K562 (cell line): ENCODE measurements around the gene TRMT1. TPM values are rescaled to one million over a fixed set of nuclear protein-coding genes. Genes with fewer than 3 reads are reported as not detected.

Experiments used
- CBX1 ChIP-seq: sonication (generic); IDR thresholded peaks from 2 replicates; pipeline ENCODE4 v1.6.1; 2016; ENCODE audit warnings: antibody characterized with exemption, low read depth, mild to moderate bottlenecking
- CCNT2 ChIP-seq: IDR thresholded peaks from 2 replicates; pipeline ENCODE4 v1.6.1; 2011; ENCODE audit warnings: borderline replicate concordance, low read depth, mild to moderate bottlenecking, moderate library complexity, mixed read lengths, low read length; ENCODE audit not compliant: insufficient read length; ENCODE audit errors: extremely low read depth
- DPF2 ChIP-seq: fragments of 450-650 bp; IDR thresholded peaks from 2 replicates; pipeline ENCODE4 v1.6.1; 2016
- ETV5 ChIP-seq: sonication (generic); formaldehyde crosslinking; IDR thresholded peaks from 2 replicates; pipeline ENCODE4 v1.4.0; 2020; ENCODE audit warnings: low read depth, mild to moderate bottlenecking, missing genetic modification reagents
- FOXM1 ChIP-seq, 2 experiments: fragments of 450-650 bp in 1 of 2; sonication (generic) in 1 of 2; formaldehyde crosslinking in 1 of 2; IDR thresholded peaks; 2 replicates each; pipeline versions ENCODE4 v1.6.1 to v1.9.0; 2017 to 2022; ENCODE audit warnings: low read depth in 2 of 2, mild to moderate bottlenecking in 2 of 2, missing genetic modification reagents in 1 of 2, moderate library complexity in 1 of 2
- KLF16 ChIP-seq: IDR thresholded peaks from 2 replicates; pipeline ENCODE4 v1.6.1; 2016; ENCODE audit warnings: antibody characterized with exemption
- POLR2A ChIP-seq: fragments of 450-650 bp; conservative IDR thresholded peaks from 2 replicates; pipeline ENCODE4 v1.6.1; 2016
- PURB ChIP-seq: sonication (generic); formaldehyde crosslinking; IDR thresholded peaks from 2 replicates; pipeline ENCODE4 v1.9.0; 2021; ENCODE audit warnings: low read depth, mild to moderate bottlenecking, missing genetic modification reagents
- TRIM24 ChIP-seq, 2 experiments: fragments of 450-650 bp; IDR thresholded peaks; 2 replicates each; pipeline ENCODE4 v1.6.1; 2016
- ZNF175 ChIP-seq: fragments of 200-800 bp; sonication (Bioruptor generic); IDR thresholded peaks from 2 replicates; pipeline ENCODE4 v1.6.1; 2016; ENCODE audit warnings: low read depth, mild to moderate bottlenecking, missing genetic modification characterization, missing compliant biosample characterization
- ZNF212 ChIP-seq: fragments of 450-650 bp; formaldehyde crosslinking; IDR thresholded peaks from 2 replicates; pipeline ENCODE4 v1.4.0; 2020; ENCODE audit warnings: mild to moderate bottlenecking
- polyA plus RNA-seq, 8 experiments: library from polyadenylated mRNA; depleted of rRNA in 4 of 8; stranded (reverse) in 5 of 8; unstranded in 3 of 8; fragments of >200 nt; fragmentation: Nextera tagmentation in 2 of 8; fragmentation: Illumina TruSeq in 1 of 8; extraction: Ambion mirVana in 2 of 8; extraction: Trizol in 1 of 8; gene quantifications; 2 replicates each; pipeline versions ENCODE4 v1.2.1 to v1.2.3, GENCODE V29; 2011 to 2014; ENCODE audit warnings: inconsistent platforms in 1 of 8, missing spikeins in 1 of 8
- total RNA-seq, 7 experiments: library from RNA; depleted of rRNA in 6 of 7; stranded (reverse); fragments of >200 nt in 6 of 7; fragmentation: Illumina TruSeq in 2 of 7; extraction: Trizol in 2 of 7; gene quantifications; 2 replicates each; pipeline versions ENCODE4 v1.2.1 to v1.2.3, GENCODE V29; 2011 to 2021; ENCODE audit warnings: low replicate concordance in 1 of 7
- TF ChIP-seq, protein P1 (sequence below), 2 experiments: fragments of 450-650 bp; IDR thresholded peaks; 2 replicates each; pipeline ENCODE4 v1.6.1; 2018; ENCODE audit warnings: mild to moderate bottlenecking in 2 of 2, low read depth in 1 of 2; ENCODE audit not compliant: partially characterized antibody in 2 of 2
- TF ChIP-seq, protein P2 (sequence below), 2 experiments: fragments of 450-650 bp in 1 of 2; sonication (generic) in 1 of 2; formaldehyde crosslinking in 1 of 2; IDR thresholded peaks in 1 of 2; conservative IDR thresholded peaks in 1 of 2; 2 replicates each; pipeline versions ENCODE4 v1.6.1 to v1.8.1; 2016 to 2023; ENCODE audit warnings: mild to moderate bottlenecking in 2 of 2, moderate library complexity in 2 of 2, inconsistent platforms in 1 of 2, missing genetic modification reagents in 1 of 2
- TF ChIP-seq, protein P3 (sequence below): sonication (generic); formaldehyde crosslinking; IDR thresholded peaks from 2 replicates; pipeline ENCODE4 v1.8.0; 2023; ENCODE audit warnings: mild to moderate bottlenecking, missing genetic modification reagents

TRMT1 gene
- total and polyA plus RNA-seq, 9 of the 15 experiments (the other 6 are each of a cell fraction or from before 2014, with no cell fraction given) = 5.8 to 158 (median 54.3) TPM

DNA sequence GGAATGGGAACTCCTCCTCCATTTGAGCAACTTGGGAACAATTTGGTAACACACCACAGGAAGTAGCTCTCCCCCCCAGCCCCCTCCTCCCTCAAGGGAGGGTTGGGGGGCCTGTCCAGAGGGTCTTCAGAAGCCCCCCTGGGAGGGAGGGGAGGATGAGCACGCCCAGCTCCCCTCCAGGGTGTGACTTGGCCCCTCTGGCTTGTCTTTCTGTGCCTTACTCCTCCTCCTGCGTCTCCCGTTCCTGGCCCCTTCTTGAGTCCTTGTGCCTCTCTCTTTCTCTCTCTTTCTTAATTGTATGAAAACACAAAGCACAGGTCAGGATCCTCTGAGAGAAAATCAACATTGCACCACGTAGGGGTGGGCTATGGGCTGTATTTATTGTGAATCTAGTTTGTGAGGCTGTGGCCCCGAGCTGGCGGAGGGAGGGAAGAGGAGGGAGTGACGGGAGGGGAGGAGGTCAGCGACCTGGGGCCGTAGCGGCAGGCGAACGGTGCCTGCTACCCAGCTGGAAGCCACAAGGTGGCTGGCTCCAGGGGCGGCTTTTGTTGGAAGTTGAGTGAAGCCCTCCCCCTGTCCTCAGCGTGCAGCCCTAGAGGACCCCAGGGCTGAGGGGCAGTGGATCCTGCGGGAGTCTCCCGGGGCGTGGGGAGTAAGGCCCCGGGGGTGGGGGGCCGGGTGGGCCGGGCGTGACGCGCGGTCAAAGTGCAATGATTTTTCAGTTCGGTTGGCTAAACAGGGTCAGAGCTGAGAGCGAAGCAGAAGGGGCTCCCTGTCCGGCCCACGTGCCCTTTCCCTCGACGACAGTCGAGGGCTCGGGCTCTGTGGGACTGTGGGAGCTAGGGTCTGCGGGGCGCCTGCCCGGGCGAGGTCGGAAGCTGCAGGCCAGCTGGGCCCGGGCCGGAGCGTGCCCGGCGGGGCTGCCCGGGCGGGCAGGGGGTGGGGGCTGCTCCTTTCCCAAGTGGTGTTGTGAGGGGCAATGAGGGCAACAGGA, 20.3 kb downstream of the TRMT1 start (continued):
- TF ChIP-seq, protein P1, sequence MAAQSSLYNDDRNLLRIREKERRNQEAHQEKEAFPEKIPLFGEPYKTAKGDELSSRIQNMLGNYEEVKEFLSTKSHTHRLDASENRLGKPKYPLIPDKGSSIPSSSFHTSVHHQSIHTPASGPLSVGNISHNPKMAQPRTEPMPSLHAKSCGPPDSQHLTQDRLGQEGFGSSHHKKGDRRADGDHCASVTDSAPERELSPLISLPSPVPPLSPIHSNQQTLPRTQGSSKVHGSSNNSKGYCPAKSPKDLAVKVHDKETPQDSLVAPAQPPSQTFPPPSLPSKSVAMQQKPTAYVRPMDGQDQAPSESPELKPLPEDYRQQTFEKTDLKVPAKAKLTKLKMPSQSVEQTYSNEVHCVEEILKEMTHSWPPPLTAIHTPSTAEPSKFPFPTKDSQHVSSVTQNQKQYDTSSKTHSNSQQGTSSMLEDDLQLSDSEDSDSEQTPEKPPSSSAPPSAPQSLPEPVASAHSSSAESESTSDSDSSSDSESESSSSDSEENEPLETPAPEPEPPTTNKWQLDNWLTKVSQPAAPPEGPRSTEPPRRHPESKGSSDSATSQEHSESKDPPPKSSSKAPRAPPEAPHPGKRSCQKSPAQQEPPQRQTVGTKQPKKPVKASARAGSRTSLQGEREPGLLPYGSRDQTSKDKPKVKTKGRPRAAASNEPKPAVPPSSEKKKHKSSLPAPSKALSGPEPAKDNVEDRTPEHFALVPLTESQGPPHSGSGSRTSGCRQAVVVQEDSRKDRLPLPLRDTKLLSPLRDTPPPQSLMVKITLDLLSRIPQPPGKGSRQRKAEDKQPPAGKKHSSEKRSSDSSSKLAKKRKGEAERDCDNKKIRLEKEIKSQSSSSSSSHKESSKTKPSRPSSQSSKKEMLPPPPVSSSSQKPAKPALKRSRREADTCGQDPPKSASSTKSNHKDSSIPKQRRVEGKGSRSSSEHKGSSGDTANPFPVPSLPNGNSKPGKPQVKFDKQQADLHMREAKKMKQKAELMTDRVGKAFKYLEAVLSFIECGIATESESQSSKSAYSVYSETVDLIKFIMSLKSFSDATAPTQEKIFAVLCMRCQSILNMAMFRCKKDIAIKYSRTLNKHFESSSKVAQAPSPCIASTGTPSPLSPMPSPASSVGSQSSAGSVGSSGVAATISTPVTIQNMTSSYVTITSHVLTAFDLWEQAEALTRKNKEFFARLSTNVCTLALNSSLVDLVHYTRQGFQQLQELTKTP (IDR thresholded peaks at IDR 0.05; ENCODE audit: low read depth in 1 of 2, partially characterized antibody in 2 of 2) = peak in 1 of 2 experiments; percentile 28
- TF ChIP-seq DPF2 (peak; percentile 65), POLR2A (peak; percentile 74), ZNF175 (peak; percentile 60; the same call in 1 of the 2 replicates), FOXM1 (IDR thresholded peaks at IDR 0.05; ENCODE audit: low read depth) (no peak), FOXM1 (CRISPR knock-in tag; IDR thresholded peaks at IDR 0.05; ENCODE audit: low read depth) (0 out of 2 replicates have a peak, but pooled peaks have one; percentile 27), KLF16 (no peak), CCNT2 (peak; percentile 84), ETV5 (0 out of 2 replicates have a peak, but pooled peaks have one; percentile 14), CBX1 (peak; percentile 81; the same call in 1 of the 2 replicates), PURB (CRISPR knock-in tag) (no peak), TRIM24 (IDR thresholded peaks at IDR 0.05) (0 out of 4 replicates have a peak, but pooled peaks of 1 of the 2 experiments have one; percentile 27), ZNF212 (CRISPR knock-in tag) (no peak)
- TF ChIP-seq, protein P2, sequence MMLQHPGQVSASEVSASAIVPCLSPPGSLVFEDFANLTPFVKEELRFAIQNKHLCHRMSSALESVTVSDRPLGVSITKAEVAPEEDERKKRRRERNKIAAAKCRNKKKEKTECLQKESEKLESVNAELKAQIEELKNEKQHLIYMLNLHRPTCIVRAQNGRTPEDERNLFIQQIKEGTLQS (IDR thresholded peaks at IDR 0.05) = no peak
- TF ChIP-seq, protein P2 (CRISPR knock-in tag; conservative IDR thresholded peaks at IDR 0.05) = peak; percentile 45; the same call in 1 of the 2 replicates
- TF ChIP-seq, protein P3, sequence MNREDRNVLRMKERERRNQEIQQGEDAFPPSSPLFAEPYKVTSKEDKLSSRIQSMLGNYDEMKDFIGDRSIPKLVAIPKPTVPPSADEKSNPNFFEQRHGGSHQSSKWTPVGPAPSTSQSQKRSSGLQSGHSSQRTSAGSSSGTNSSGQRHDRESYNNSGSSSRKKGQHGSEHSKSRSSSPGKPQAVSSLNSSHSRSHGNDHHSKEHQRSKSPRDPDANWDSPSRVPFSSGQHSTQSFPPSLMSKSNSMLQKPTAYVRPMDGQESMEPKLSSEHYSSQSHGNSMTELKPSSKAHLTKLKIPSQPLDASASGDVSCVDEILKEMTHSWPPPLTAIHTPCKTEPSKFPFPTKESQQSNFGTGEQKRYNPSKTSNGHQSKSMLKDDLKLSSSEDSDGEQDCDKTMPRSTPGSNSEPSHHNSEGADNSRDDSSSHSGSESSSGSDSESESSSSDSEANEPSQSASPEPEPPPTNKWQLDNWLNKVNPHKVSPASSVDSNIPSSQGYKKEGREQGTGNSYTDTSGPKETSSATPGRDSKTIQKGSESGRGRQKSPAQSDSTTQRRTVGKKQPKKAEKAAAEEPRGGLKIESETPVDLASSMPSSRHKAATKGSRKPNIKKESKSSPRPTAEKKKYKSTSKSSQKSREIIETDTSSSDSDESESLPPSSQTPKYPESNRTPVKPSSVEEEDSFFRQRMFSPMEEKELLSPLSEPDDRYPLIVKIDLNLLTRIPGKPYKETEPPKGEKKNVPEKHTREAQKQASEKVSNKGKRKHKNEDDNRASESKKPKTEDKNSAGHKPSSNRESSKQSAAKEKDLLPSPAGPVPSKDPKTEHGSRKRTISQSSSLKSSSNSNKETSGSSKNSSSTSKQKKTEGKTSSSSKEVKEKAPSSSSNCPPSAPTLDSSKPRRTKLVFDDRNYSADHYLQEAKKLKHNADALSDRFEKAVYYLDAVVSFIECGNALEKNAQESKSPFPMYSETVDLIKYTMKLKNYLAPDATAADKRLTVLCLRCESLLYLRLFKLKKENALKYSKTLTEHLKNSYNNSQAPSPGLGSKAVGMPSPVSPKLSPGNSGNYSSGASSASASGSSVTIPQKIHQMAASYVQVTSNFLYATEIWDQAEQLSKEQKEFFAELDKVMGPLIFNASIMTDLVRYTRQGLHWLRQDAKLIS = peak; percentile 12; the same call in 1 of the 2 replicates
